Measurements from ENCODE around the gene FAAP100.
"Not testable (repeated sequence)": the region's sequence is repeated elsewhere in the genome, so short reads cannot be mapped to it uniquely, and the experiment has no call there.

FAAP100 gene, protein sequence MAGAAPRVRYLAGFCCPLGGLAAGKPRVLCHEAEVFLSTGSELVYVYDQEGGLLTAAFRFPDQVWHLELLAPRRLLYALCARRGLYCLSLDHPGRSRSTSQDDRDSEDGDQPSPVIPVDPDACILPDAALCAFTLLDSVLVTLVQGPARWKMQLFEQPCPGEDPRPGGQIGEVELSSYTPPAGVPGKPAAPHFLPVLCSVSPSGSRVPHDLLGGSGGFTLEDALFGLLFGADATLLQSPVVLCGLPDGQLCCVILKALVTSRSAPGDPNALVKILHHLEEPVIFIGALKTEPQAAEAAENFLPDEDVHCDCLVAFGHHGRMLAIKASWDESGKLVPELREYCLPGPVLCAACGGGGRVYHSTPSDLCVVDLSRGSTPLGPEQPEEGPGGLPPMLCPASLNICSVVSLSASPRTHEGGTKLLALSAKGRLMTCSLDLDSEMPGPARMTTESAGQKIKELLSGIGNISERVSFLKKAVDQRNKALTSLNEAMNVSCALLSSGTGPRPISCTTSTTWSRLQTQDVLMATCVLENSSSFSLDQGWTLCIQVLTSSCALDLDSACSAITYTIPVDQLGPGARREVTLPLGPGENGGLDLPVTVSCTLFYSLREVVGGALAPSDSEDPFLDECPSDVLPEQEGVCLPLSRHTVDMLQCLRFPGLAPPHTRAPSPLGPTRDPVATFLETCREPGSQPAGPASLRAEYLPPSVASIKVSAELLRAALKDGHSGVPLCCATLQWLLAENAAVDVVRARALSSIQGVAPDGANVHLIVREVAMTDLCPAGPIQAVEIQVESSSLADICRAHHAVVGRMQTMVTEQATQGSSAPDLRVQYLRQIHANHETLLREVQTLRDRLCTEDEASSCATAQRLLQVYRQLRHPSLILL

DNA sequence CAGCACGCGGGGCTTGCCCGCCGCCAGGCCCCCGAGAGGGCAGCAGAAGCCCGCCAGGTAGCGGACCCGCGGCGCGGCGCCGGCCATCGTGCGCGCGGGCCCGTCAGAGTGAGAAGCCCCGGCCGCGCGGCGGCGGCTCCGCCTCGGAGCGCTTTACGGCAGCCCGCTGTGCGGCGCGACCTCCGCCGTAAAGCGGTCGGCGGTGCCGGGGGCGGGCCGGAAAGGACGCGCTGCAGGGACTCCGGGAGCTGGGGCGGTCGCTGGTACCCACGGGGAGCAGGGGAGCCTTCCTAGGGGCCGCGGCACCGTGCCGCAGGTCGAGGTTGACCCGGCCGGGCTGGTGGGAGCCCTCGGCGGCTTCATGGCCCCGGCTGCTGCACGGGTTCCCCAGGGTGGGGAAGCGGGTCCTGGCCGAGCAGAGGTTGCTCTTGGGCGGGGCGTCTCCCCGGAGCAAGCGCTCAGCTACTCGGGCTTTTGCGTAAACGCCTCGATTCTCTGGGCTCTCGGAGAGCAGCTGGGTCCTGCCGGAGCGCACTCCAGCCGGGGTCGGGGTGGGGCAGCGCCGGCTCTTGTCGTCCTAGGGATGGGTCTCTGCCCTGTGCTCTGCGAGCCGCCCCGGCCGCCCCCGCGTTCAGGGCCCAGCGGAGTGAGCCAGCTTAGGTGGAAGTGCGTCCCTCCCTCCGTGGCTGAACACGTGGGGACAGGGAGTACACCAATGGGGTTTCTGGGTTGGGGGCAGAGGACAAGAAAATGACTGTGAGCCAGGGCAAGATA, at the start of gene FAAP100:
Gene FAAP100 (minus strand): TSS at position 110 of the 774 bp plus-strand sequence. CDS start 23 bp downstream, at position 87.
- DNase-seq, result peak; percentile 81

DNA sequence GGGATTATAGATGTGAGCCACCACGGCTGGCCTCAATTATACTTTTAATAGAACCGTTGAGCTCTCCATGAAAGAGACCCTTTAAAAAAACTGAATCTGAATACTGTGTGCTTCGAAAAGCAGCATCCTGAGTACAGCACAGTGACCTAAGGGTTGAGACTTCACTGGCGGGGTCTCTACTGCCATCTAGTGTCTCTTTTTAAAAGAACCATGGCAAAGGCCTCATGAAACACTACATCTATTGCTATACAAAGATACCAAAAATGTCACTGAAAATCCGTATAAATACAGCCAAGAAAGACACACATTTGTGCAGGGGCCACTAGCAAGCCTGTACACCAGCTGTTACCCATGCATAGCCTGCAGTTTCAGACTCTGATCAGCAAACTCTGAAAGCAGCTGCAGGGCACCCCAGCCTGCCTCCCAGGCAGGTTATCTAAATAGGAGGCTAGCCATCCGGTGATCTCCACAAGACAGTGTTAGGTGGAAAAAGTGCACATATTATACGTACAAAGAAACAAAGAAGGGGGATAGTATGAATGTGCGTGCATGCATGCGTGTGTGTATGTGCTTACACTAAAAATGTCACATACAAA, 49.5 kb upstream of the FAAP100 start:
- peak; percentile 79 for DNase-seq

DNA sequence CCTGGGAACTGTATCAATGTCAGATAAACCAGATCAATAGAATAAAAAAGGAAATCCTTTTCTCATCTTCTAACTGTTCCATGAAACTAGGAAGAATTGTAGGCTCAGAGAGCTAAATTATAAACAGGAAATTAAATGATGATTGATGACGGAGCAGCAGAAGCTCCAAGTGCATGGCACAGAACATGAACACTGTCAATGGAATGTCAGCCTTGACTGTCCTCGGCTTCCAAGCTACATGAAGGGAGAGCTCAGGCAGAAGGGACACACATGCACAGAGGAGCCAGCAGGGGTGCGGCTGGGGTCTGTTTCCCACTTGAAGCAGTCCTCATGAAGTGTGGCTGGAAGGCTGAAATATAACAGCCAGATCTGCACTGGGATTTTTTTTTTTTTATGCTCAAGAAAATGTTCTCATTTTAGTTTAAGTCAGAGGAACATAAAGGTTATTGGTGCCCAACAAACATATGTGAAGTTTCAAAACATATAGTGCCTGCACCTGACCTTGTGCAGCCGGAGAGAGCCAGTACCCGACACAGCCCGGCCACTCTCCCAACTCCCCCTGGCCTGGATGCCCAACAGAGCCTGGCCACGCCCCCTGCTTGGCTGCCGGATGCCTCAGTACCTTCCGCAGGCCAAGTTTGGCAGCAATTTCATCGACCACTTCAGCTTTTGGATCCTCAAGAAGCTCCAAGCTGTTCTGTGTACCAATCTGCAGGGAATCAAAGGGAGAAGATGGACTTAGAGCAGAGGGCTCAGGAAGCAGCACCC, 47.8 kb upstream of the FAAP100 start:
- DNase-seq, result peak; percentile 86

DNA sequence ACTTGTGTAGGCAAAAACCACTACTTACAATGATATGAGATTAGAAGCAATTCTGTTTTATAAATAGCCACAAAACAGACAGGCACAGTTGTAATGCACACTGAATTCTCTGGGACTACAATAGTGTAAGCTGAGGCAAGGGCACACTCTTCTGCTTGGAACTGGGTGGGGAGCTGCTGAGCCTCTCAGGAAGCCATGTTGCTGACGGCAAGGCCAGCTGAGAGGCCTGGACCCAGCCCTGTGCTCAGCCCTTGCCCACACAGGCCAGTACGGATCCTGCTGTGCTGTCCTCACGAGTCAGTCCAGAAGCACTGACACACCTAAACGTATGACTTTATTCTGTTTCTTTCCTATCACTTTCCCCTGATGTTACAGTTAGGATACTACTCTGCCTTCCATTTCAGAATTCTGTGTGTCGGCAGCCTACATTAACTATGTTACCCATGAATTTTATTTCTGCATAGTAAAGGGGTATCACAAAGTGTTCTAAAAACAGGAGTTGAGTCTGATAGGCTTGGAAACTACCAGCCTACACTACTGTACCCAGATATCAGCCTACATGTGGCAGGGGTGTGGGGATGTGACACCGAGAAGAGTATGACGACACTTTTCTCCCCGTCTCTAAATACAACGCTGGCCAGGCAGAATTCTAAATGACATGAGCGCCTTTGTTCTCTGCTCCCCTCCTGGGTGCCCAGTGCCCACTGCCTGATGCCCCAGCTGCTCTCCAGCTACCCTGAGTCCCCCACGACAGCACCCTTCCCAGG, 41.1 kb upstream of the FAAP100 start:
- no peak for DNase-seq

DNA sequence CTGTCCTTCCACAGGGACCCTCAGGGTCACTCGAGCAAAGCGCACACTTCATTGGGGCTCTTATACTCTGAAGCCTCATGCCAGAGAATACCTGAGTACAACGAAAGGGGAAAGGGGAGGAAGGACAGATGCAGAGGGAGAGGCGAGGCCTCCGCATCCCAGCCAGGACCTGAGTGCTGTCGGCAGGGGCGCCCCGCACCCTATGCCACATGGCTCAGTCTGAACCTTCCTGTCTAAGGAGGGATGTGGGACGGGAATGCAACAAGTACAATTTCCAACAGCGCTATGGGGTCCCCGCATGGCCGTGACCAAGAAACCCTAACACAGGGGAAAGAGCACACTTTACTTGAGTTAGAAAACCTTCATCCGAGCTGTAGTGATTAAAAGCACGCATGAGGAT, 39.8 kb upstream of the FAAP100 start:
- DNase-seq, result no peak

DNA sequence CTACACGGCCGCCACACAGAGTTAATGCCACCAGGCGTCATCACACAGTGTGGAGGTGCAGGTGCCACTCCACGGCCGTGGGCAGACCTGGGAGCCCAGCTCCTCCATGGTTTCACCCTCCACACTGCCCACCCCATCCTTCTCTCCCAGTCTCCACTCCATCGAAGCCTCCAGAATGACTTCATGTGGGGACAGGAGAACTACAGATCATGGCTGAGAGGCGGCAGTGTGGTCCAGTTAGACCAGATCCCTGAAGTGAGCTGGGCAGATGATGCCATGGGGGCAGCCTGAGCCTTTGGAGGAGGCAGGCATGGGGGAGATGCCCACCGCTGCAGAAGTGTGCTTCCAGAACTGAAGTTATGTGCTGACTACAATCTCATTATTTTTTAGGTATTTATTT, 38.0 kb upstream of the FAAP100 start:
- DNase-seq, result no peak

DNA sequence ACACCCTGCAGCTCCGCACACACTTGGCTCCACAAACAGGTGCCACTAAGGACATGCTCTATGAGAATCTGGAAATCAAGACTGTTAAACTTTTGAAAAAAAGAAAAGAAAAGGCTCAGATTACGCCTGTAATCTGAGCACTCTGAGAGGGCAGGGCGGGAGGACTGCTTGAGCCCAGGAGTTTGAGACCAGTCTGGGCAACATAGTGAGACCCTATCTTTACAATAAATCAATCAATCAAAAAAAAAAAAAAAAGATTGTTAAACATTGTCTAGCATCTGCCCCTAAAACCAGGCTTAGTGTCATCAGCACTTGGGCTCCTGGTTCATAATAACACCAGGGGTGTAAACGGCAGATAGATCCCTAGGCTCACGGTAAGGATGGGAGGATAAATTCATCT, 37.5 kb upstream of the FAAP100 start:
- no peak for DNase-seq

DNA sequence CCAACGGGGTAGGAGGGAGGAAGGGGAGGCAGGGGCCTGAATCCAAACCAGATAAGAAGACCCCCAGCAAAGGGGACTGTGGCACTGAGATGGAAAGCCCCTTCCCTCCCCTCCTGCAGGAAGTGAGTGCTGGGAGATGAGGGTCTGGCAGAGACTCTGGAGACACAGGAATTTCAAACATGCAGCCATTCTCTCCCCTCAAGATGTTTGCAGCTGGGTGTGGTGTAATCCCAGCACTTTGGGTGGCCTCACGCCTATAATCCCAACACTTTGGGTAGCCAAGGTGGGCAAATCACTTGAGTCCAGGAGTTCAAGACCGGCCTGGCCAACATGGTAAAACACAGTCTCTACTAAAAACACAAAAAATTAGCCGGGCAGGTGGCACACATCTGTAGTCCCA, 33.9 kb upstream of the FAAP100 start:
- DNase-seq, result no peak

DNA sequence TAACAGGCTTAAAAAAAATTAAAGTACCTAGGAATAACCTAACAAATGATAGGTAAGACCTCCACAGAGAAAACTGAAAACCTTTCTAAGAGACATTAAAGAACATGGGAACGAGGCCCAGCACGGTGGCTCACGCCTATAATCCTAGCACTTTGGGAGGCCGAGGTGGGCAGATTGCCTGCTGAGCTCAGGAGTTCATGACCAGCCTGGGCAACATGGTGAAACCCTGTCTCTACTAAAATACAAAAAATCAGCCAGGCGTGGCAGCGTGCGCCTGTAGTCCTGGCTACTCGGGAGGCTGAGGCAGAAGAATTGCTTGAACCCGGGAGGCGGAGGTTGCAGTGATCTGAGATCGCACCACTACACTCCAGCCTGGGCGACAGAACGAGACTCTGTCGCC, 32.6 kb upstream of the FAAP100 start:
- DNase-seq, result not testable (repeated sequence)

DNA sequence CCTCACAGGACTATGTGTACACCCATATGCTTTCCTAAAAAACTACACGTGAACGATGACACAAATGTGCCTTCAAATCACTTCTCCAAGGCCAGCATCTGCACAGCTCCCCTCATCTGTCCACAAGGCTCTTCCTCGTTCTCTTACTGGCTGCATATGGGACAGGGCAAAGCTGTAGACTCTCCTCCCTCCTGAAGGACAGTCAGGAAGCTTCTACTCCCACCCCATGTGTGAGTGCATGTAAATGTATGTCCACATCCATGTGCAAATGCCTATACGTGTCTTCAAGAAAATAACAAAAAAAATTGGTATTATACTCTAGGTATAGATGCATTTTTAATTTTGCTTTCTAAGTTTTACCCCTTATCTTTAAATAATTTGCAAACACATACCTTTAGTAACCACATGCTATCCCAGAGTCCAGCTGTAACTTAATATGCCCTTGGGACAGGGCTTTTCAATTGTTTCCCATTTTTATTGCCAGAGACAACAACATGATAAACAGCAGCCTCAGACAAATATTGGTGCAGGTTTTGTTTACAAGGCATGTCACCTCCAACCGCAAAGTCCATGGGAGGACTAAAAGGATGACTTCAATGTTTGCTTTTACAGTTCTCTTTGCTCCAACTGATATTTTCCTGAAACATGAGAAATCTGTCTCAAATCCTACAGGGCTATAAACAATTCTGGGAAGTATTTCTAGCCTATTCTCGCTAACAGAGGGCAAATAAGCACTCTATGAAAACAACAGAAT, 31.6 kb upstream of the FAAP100 start:
- no peak for DNase-seq

DNA sequence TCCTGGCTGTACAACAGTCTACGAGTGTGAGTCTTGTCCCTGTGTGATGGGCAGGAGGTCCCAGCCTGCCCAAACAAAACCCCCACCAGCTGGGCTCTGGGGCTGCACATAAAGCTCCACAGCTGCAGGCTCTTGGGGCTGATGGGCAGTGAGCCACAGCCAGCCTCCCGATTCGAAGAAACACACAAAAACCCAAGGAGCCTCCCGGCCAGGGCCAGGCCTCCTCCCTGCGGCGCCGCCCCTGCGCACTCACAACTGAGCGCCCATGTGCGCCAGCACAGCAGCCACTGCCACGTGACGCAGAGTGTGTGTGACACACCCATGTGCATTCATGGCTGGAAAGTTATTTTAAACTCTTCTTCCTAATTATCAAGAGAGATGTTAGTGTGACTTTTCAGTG, 30.6 kb upstream of the FAAP100 start:
- DNase-seq, result no peak

DNA sequence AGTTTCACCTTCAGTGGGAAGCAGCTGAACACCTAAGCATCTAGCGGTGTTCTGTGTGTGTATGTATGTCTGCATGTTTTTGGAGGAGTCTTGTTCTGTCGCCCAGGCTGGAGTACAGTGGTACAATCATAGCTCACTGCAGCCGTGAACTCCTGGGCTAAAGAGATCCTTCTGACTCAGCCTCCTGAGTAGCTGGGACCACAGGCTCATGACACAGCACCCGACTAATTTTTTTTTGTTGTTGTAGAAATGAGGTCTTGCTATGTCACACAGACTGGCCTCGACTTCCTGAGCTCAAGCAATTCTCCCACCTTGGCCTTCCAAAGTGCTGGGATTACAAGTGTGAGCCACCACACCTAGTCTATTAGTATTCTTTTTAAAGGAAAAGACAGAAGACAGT, 30.2 kb upstream of the FAAP100 start:
- peak; percentile 70 for DNase-seq

DNA sequence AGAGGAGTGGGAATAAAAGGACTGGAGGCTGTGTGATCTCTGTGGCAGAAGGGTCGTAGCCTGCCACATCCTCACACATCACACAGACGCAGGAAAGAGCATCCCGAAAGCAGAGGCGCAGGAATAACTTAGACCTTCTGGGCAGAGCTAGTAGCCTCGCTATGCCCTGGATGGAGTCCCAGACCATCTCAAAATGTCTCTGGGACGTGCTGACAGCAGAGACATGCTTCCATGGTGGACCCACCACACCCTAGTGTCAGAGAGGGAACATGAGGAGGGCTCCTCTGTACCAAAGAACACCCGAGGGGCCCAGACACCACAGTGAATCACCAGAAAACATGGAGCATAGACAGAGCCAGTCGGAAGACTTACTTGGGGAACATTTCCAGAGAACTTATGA, 29.6 kb upstream of the FAAP100 start:
- DNase-seq, result no peak

DNA sequence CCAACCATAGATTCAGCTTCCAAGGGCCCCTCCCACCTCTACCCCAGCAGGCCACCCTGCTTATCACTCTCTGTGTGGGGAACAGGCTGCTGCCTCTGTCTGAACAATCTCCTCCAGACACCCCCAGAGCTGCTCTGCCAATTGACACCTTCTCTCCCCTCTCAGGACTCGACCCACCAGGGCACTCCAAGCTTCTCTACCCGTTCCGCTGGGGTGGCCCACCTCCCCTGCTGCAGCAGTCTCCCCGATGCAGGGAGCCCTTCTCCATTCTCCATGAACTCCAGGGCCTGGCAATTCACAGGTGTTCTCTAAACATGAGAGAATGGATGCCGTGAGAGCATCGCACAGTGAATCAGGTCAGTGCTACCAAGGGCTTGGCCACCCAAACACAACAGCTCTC, 28.3 kb upstream of the FAAP100 start:
- no peak for DNase-seq

DNA sequence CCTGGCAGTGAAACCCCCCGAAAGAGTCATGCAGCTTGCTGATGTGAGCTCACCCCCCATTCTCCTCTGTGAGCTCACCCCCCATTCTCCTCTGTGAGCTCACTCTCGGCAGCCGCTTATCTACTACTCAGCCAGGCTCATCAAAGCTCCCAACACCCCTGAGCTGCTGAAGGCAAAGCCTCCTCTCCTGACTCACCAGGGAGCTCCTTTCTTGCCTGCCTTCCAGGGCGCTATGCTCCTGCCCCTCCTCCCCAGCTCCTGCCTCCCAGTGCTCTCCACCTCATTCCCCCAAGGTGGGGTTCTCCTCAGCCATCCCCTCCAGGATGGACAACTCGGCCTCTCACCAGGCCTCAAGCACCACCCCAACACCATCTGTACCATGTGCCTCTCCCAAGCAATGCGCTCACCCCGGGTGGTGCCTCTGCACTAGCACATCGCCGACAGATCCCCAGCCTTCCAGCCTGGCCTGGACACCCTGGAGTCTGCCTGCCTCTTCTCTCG, 27.7 kb upstream of the FAAP100 start:
- DNase-seq, result peak; percentile 88

DNA sequence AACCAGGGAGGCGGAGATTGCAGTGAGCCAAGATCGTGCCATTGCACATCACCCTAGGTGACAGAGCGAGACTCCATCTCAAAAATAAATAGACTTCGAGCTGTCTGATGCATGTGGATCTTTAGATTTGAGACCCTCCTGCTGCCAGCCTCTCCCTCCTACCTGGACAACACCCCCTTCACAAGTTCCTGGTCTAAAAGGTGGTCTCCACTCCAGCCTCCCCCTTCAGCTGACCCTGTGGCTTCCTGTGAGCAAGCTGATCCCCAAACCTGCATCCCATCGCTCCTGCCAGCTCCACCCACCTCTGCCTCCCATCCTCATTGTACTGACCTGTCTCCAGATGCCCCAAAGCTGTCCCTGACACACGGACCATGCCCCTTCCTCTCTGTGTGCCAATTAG, 27.1 kb upstream of the FAAP100 start:
- no peak for DNase-seq

DNA sequence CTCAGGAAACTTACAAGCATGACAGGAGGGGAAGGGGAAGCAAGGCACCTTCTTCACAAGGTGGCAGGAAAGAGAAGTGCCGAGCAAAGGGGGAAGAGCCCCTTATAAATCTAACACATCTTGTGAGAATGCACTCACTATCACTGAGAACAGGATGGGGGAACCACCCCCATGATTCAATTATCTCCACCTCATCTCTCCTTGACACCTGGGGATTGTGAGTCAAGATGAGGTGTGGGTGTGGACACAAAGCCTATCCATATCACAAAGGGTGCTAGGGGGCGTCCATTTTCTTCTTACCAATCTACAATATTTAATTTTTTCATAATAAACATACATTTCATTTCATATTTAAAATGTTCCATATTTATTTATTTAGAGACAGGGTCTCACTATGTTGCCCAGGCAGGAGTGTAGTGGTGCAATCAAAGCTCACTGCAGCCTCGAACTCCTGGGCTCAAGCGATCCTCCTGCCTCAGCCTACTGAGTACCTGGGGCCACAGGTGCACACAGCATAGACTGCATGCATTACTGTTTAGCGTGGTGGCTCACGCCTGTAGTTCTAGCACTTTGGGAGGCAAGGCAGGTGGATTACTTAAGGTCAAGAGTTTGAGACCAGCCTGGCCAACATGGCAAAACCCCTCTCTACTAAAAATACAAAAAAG, 26.5 kb upstream of the FAAP100 start:
- no peak for DNase-seq

DNA sequence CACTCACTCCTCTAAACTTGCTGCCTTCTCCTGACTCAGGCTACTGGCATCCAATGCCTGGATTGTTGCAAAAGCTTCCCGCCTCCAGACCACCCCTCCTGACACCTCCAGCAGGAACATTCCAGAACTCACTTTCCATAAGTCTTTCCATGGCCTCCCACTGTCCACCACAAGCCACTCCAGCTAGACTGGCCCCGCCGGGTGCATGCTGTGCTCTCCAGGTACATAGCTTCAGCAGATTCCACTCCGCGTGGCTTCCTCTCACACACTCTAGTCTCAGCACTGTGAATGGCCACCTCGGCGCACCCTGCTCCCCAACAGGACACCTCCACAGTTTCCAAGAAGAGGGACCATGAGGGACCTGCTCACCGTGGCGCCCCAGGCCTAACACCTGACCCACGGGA, 25.9 kb upstream of the FAAP100 start:
- peak; percentile 51 for DNase-seq

DNA sequence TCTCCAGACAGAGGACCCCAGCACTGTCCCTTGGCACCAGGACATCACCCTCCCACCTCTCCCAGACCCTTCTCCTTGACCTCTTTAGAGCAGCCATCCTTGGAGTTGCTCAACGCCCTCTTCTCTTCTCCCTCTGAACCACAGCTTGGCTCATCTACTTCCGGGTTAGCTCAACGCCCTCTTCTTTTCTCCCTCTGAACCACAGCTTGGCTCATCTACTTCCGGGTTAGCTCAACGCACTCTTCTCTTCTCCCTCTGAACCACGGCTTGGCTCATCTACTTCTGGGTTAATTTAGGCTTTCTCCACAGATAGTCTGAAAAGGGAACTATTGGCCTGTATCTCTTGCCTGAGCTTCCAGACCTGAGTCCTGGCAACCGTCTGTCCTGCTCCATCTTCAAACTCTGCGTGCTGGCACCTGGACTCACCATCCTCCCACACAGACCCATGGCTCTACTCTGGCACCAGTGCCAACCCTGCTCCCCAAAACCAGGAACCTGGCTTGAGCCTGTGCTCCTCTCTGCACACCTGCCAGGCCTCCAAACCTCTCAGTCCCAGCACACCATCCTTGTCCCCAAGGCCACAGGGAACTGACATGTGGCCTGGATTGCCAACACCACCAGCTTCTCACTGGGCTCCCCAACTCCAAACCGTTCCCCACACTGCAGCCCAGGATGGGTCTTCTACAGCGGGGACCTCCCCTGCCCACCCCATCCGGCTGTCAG, 25.3 kb upstream of the FAAP100 start:
- DNase-seq, result peak; percentile 45
